ENCODE measurements around the gene DOCK10.

The DOCK10 gene

DNA sequence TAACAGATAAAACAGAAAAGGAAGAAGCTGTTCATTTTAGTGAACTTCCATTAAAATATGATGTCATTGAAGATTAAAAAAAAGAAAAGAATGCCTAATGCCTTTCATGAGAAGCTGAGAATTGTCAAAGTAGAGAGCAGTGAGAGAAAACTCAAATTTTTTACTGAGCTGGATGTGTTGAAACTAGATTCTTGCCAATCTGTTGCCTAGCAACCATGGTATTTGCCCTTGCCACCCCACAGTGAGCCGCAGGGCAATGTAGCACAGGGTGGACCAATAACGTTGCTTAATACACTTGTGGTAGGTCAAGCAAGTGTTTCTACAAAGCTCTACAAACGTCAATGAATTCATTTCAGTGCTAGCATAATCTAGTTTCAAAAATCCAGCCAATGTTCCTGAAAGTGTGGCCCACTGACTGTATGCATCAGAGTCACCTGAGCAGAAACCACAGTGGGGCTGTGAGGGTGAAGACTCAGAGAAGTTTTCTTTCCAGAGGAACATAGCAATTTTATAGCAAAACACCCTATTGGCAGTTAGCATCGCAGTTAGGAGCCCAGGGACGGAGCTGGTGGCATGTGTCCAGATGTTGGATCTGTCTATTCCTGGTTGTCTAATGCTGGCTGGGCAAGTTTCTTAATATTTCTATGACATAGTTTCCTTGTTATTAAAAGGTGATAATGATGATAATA is 132.2 kb downstream of the DOCK10 start:
- DNase-seq (ENCODE audit: low spot score) = peak; percentile 83
- CTCF ChIA-PET = no interaction called here
- no peak overlapping the region for H3K27ac ChIP-seq
- TF ChIP-seq, protein P1, sequence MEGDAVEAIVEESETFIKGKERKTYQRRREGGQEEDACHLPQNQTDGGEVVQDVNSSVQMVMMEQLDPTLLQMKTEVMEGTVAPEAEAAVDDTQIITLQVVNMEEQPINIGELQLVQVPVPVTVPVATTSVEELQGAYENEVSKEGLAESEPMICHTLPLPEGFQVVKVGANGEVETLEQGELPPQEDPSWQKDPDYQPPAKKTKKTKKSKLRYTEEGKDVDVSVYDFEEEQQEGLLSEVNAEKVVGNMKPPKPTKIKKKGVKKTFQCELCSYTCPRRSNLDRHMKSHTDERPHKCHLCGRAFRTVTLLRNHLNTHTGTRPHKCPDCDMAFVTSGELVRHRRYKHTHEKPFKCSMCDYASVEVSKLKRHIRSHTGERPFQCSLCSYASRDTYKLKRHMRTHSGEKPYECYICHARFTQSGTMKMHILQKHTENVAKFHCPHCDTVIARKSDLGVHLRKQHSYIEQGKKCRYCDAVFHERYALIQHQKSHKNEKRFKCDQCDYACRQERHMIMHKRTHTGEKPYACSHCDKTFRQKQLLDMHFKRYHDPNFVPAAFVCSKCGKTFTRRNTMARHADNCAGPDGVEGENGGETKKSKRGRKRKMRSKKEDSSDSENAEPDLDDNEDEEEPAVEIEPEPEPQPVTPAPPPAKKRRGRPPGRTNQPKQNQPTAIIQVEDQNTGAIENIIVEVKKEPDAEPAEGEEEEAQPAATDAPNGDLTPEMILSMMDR (conservative IDR thresholded peaks at IDR 0.05; ENCODE audit: low read depth) = no peak
- POLR2A ChIA-PET (ENCODE audit: low non-redundant PET) = no interaction called here

DNA sequence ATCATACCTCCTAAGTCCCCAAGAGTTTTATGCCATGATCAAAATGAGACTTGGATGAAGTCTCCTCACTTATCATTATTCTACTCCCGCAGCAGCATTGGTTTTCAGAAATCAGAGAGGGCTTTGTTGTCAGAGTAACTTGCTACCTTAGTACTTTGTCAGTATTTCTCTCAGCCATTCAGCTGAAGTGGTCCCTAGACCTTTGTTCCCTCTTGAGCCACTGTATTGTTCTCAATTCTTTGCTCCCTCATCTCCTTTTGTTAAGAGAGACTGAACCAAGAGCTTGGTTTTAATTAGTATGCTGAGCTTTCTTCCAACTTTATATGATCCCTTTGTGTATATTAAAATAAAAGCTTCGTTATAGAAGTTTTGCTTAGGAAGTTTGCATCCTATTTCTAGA is 133.4 kb downstream of the DOCK10 start:
- H3K27ac ChIP-seq = no peak overlapping the region
- no peak for DNase-seq (ENCODE audit: low spot score)
- ChIA-PET CTCF (no interaction called here), POLR2A (ENCODE audit: low non-redundant PET) (no interaction called here)
- TF ChIP-seq, protein P1 (conservative IDR thresholded peaks at IDR 0.05; ENCODE audit: low read depth) = no peak

DNA sequence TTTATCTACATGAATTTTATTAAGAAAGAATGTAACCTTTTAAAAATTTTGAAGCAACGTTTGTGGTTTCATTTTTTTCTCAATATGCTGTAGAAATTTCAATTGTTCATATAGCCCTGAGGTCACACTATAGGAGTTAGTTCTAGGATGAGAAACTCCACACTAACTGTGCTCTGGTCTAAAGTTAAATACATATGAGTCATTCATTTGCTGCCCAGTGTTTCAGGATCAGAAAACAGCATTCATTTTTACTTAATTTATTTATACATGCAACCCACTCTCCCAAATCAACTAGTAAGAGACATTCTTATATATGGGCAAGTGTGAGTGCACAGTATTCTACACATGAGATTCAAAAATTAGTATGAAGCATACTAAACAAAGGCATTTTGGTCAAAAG is 137.9 kb downstream of the DOCK10 start:
- POLR2A ChIA-PET (ENCODE audit: low non-redundant PET) = no interaction called here
- TF ChIP-seq, protein P1 (conservative IDR thresholded peaks at IDR 0.05; ENCODE audit: low read depth) = no peak
- no peak overlapping the region for H3K27ac ChIP-seq
- CTCF ChIA-PET = interaction anchor here (0.6 kb wide), 1 partner anchor 68 kb away, joined by 3 read pairs; no protein-coding TSS in a partner anchor
- no peak for DNase-seq (ENCODE audit: low spot score)

DNA sequence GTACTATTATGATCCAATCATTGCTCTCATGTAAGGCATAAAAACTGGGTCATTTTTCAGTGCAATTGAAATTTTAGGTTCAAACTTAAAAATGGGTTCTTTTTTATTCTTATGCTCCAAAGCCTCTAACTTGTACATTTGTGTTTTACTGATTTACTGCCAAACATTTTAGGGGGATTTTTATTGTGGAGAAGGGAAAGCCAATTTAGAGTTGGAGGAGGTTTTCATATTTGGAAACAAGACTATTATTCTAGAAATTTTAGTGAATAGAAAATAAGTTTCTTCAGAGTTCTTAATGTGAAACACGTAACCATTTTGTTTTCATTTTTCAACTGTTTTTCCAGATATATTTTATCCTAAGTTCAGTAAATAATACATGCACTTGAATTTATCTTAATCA is 138.6 kb downstream of the DOCK10 start:
- TF ChIP-seq, protein P1 (conservative IDR thresholded peaks at IDR 0.05; ENCODE audit: low read depth) = no peak
- no peak overlapping the region for H3K27ac ChIP-seq
- DNase-seq (ENCODE audit: low spot score) = no peak
- POLR2A ChIA-PET (ENCODE audit: low non-redundant PET) = no interaction called here
- CTCF ChIA-PET = no interaction called here

DNA sequence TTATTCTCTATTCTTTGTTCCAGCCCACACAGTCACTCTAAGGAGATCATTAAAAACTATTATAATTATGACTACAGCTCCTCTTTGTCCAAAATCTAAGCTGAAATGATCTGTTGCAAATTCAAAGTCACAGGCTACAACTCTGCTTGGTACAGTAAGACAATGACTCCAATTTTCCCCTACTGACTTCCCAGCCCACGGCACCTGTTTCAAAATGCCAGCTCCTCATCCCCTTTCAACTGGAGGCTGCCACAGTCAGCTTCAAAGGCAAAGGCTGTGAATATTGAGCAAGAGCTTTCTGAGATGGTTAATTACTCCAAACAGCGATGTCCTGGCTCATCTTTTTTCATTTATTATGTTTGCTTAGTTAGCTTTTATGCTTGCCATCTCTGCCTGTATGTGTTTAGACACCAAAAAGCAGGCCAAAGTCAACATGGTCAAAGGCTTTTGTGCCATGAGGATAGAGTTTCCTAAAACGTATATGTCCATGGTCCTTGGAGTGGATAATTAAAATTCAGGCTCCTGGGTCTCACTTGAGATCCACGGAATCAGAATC is 141.1 kb downstream of the DOCK10 start:
- no peak for DNase-seq (ENCODE audit: low spot score)
- no peak overlapping the region for H3K27ac ChIP-seq
- ChIA-PET POLR2A (ENCODE audit: low non-redundant PET) (no interaction called here), CTCF (no interaction called here)
- TF ChIP-seq, protein P1 (conservative IDR thresholded peaks at IDR 0.05; ENCODE audit: low read depth) = no peak

DNA sequence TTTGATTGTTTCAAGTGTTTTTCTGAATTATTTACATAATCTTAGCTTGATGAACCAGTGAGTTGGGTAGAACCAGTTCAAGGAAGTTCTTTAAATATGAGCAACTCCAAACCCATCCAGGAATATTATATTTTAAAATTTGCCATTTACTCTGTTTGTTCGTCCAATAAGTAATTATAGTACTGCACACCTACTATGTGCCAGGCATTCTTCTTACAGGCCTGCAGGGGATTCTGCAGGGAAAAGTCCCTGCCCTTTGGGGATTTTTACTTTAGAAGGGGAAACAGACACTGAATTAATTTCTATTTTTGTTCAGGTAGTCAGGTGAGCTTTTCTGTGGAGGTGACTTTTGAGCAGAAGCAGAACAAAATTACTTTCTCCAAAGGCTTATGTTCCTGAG is 146.9 kb downstream of the DOCK10 start:
- no peak overlapping the region for H3K27ac ChIP-seq
- POLR2A ChIA-PET (ENCODE audit: low non-redundant PET) = no interaction called here
- CTCF ChIA-PET = no interaction called here
- DNase-seq (ENCODE audit: low spot score) = no peak
- TF ChIP-seq, protein P1 (conservative IDR thresholded peaks at IDR 0.05; ENCODE audit: low read depth) = no peak
